ENCODE results near the gene MAN1A2. TPM values are rescaled to one million over a fixed set of nuclear protein-coding genes. Genes with fewer than 3 reads are reported as not detected.
A peak's percentile ranks its signal among the peaks of the same experiment; 100 is the strongest.
"Not testable (repeated sequence)": the region's sequence is repeated elsewhere in the genome, so short reads cannot be mapped to it uniquely, and the experiment has no call there.

The MAN1A2 gene
- total RNA-seq: 23.5 TPM
- long read RNA-seq, full-length matches to known transcripts: 8 of 19 reads
- long read RNA-seq, partial matches to known transcripts: 5 of 19 reads
- long read RNA-seq, other reads (novel, unspliced or antisense): 6 of 19 reads

- ATAC-seq (ENCODE audit: poor library complexity): peak; percentile 95
- intact Hi-C loops (cut with DNase I): no loop called here
These were observed at the start of gene MAN1A2 for GRCh38 chr1:117367046-117368025. Gene MAN1A2, plus strand, starts transcription at chr1:117367449. Its CDS starts 735 bp downstream, at chr1:117368184.

GRCh38 chr1:117318011-117318410 is 49.2 kb upstream of the MAN1A2 start:
- ATAC-seq (ENCODE audit: poor library complexity) (no peak), DNase-seq (no peak)
- intact Hi-C loops (cut with DNase I): no loop called here

More at GRCh38 chr1:117367046-117368025, at the start of gene MAN1A2:
- DNase-seq: peak; percentile 95

- intact Hi-C loops (cut with DNase I): no loop called here
- DNase-seq (no peak), ATAC-seq (ENCODE audit: poor library complexity) (no peak)
These were observed 48.8 kb upstream of the MAN1A2 start for GRCh38 chr1:117318426-117318825.

GRCh38 chr1:117320515-117320914 is 46.7 kb upstream of the MAN1A2 start:
- DNase-seq (no peak), ATAC-seq (ENCODE audit: poor library complexity) (no peak)
- intact Hi-C loops (cut with DNase I): no loop called here

- intact Hi-C loops (cut with DNase I): no loop called here
- DNase-seq (no peak), ATAC-seq (ENCODE audit: poor library complexity) (peak; percentile 86)
These were observed 45.3 kb upstream of the MAN1A2 start for GRCh38 chr1:117321680-117322609.

- intact Hi-C loops (cut with DNase I): no loop called here
- DNase-seq (no peak), ATAC-seq (ENCODE audit: poor library complexity) (no peak)
These were observed 42.9 kb upstream of the MAN1A2 start for GRCh38 chr1:117324357-117324756.

GRCh38 chr1:117326035-117326434 is 41.2 kb upstream of the MAN1A2 start:
- ATAC-seq (ENCODE audit: poor library complexity); DNase-seq; intact Hi-C loops (cut with DNase I): not testable (repeated sequence)

GRCh38 chr1:117327011-117327410 is 40.2 kb upstream of the MAN1A2 start:
- ATAC-seq (ENCODE audit: poor library complexity): no peak
- intact Hi-C loops (cut with DNase I): no loop called here
- no peak for DNase-seq

- intact Hi-C loops (cut with DNase I): no loop called here
- no peak for ATAC-seq (ENCODE audit: poor library complexity)
- no peak for DNase-seq
These were observed 31.7 kb upstream of the MAN1A2 start for GRCh38 chr1:117335376-117336086.

- intact Hi-C loops (cut with DNase I): no loop called here
- DNase-seq (no peak), ATAC-seq (ENCODE audit: poor library complexity) (peak; percentile 80)
These were observed 31.0 kb upstream of the MAN1A2 start for GRCh38 chr1:117336088-117336817.

- ATAC-seq (ENCODE audit: poor library complexity) (peak; percentile 65), DNase-seq (no peak)
- intact Hi-C loops (cut with DNase I): no loop called here
These were observed 27.2 kb upstream of the MAN1A2 start for GRCh38 chr1:117339866-117340700.

- no peak for ATAC-seq (ENCODE audit: poor library complexity)
- intact Hi-C loops (cut with DNase I): no loop called here
- DNase-seq: no peak
These were observed 26.1 kb upstream of the MAN1A2 start for GRCh38 chr1:117341123-117341522.

- intact Hi-C loops (cut with DNase I): no loop called here
- ATAC-seq (ENCODE audit: poor library complexity) (no peak), DNase-seq (no peak)
These were observed 24.9 kb upstream of the MAN1A2 start for GRCh38 chr1:117342397-117342796.

GRCh38 chr1:117346206-117346928 is 20.9 kb upstream of the MAN1A2 start:
- ATAC-seq (ENCODE audit: poor library complexity) (no peak), DNase-seq (no peak)
- intact Hi-C loops (cut with DNase I): no loop called here

GRCh38 chr1:117347907-117348306 is 19.3 kb upstream of the MAN1A2 start:
- no peak for ATAC-seq (ENCODE audit: poor library complexity)
- intact Hi-C loops (cut with DNase I): no loop called here
- no peak for DNase-seq

- ATAC-seq (ENCODE audit: poor library complexity); intact Hi-C loops (cut with DNase I); DNase-seq: not testable (repeated sequence)
These were observed 14.6 kb upstream of the MAN1A2 start for GRCh38 chr1:117352695-117353094.
